IPS-15b (cell line): ENCODE measurements around the gene RAB11FIP2.

Experiments
- H3K27me3 ChIP-seq: one replicate; pipeline ENCODE4 v1.6.1; 2013; ENCODE audit warnings: low read length; ENCODE audit not compliant: control insufficient read depth, insufficient read depth
- H3K36me3 ChIP-seq: one replicate; pipeline ENCODE4 v1.6.1; 2013; ENCODE audit warnings: low read length; ENCODE audit not compliant: control insufficient read depth, insufficient read depth
- H3K4me1 ChIP-seq: one replicate; pipeline ENCODE4 v1.6.1; 2013; ENCODE audit warnings: mild to moderate bottlenecking, low read length; ENCODE audit not compliant: control insufficient read depth, insufficient read depth
- H3K4me3 ChIP-seq: one replicate; pipeline ENCODE4 v1.5.1; 2013; ENCODE audit warnings: low read depth, low read length
- H3K9ac ChIP-seq: one replicate; pipeline ENCODE4 v1.6.1; 2013; ENCODE audit warnings: low read depth, mild to moderate bottlenecking, low read length
- H3K9me3 ChIP-seq: one replicate; pipeline ENCODE4 v1.6.1; 2013; ENCODE audit warnings: mild to moderate bottlenecking, low read length; ENCODE audit not compliant: control insufficient read depth, insufficient read depth

The RAB11FIP2 gene

DNA sequence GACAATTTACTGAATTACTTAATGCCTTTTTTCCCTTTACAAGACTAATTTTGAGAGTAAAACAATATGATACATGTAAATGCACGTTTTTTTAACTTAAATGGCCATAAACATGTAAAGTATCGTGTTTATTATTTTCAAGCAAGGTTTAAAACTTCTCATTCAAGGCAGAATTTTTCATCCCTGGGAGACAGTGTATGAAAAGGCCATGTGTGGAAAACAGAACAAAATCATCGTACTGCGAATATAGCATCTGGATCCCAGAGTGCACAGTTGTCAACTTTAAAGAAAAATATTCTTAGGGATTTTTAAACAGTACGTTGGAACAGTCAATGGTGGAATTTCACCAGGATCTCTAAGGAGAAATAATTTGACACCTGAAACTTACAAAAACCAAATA, 1.1 kb upstream of the RAB11FIP2 start:
- no peaks in the 10 kb centered on the region for H3K9me3 ChIP-seq
- H3K27me3 ChIP-seq = no peaks in the 10 kb centered on the region
- peaks cover 4% of the 10 kb centered on the region for H3K4me1 ChIP-seq
- no peaks in the 10 kb centered on the region for H3K36me3 ChIP-seq
- H3K9ac ChIP-seq = no peak overlapping the region
- H3K4me3 ChIP-seq = no peak overlapping the region

GRCh38 chr10:118047157-118047719, 497 bp upstream of the RAB11FIP2 start:
- peaks cover 4% of the 10 kb centered on the region for H3K4me1 ChIP-seq
- H3K9me3 ChIP-seq = no peaks in the 10 kb centered on the region
- no peaks in the 10 kb centered on the region for H3K27me3 ChIP-seq
- no peak overlapping the region for H3K9ac ChIP-seq
- H3K4me3 ChIP-seq = peak overlapping the region; percentile 77
- no peaks in the 10 kb centered on the region for H3K36me3 ChIP-seq

DNA sequence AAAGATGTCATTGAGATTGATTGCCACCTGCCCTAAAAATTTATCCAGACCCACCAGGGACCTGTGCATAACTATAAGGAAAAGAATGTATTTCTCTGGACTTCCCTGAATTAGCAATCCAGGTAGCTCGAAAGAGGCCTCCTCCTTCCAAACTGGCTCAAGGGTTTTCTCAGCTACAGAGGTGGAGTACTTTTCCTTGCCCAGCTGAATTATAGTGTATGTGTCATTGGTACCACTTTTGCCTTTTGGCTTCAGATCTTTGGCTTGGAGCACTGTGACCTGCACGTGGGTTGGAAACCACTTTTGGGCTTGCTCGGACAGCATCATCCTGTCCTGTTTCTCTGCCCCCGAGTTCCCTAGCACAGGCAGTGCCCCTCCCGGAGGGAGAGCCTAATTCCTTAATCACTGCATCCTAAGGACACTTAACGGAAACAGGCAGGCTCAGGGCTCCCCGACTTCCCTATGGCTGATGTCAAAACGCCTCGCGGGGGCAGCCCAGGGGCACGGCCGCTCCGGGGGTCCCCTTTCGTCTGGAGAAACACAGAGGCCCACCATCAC, 825 bp downstream of the RAB11FIP2 start:
- Histone ChIP-seq H3K4me1 (peaks cover 4% of the 10 kb centered on the region), H3K4me3 (peak overlapping the region; percentile 77), H3K27me3 (no peaks in the 10 kb centered on the region), H3K36me3 (no peaks in the 10 kb centered on the region), H3K9me3 (no peaks in the 10 kb centered on the region), H3K9ac (peak overlapping the region; percentile 50)

- H3K9ac ChIP-seq = no peak overlapping the region
- peak overlapping the region; percentile 77 for H3K4me3 ChIP-seq
- H3K9me3 ChIP-seq = no peaks in the 10 kb centered on the region
- peaks cover 4% of the 10 kb centered on the region for H3K4me1 ChIP-seq
- H3K36me3 ChIP-seq = no peaks in the 10 kb centered on the region
- H3K27me3 ChIP-seq = no peaks in the 10 kb centered on the region
These were observed 1.4 kb downstream of the RAB11FIP2 start for GRCh38 chr10:118045158-118045836.

DNA sequence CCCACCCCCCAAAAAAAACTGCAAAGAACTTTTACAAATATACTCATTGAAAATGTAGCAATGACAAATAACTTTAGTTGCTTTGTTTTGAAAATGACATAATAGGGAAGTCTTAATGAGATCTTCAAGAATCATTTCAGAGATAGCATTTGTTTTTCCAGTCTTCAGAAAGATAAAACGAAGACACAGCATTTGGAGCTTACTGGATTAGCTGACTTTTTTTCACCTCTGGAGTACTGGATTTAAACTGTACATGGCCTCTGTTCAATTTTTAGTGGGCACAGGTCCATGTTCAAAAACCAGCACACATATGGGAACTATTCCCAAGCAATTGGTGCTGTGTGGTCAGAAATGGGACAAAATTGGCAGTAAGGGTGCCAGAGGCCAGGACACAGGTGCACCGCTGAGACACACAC, 3.9 kb downstream of the RAB11FIP2 start:
- no peak overlapping the region for H3K4me3 ChIP-seq

GRCh38 chr10:118042336-118042735, 4.4 kb downstream of the RAB11FIP2 start:
- Histone ChIP-seq H3K9me3 (no peaks in the 10 kb centered on the region), H3K9ac (no peak overlapping the region), H3K27me3 (no peaks in the 10 kb centered on the region)

More for the DNA sequence above, 3.9 kb downstream of the RAB11FIP2 start:
- no peaks in the 10 kb centered on the region for H3K36me3 ChIP-seq
- H3K9me3 ChIP-seq = no peaks in the 10 kb centered on the region
- no peak overlapping the region for H3K9ac ChIP-seq
- peaks cover 4% of the 10 kb centered on the region for H3K4me1 ChIP-seq
- H3K27me3 ChIP-seq = no peaks in the 10 kb centered on the region

GRCh38 chr10:118041316-118041715, 5.4 kb downstream of the RAB11FIP2 start:
- Histone ChIP-seq H3K9me3 (no peaks in the 10 kb centered on the region), H3K36me3 (no peaks in the 10 kb centered on the region), H3K27me3 (no peaks in the 10 kb centered on the region), H3K4me3 (no peak overlapping the region), H3K9ac (no peak overlapping the region), H3K4me1 (peaks cover 4% of the 10 kb centered on the region)

More at GRCh38 chr10:118042336-118042735, 4.4 kb downstream of the RAB11FIP2 start:
- no peak overlapping the region for H3K4me3 ChIP-seq
- H3K4me1 ChIP-seq = peaks cover 4% of the 10 kb centered on the region
- no peaks in the 10 kb centered on the region for H3K36me3 ChIP-seq

- no peaks in the 10 kb centered on the region for H3K36me3 ChIP-seq
- H3K9ac ChIP-seq = no peak overlapping the region
- H3K4me1 ChIP-seq = no peaks in the 10 kb centered on the region
- no peak overlapping the region for H3K4me3 ChIP-seq
- H3K27me3 ChIP-seq = no peaks in the 10 kb centered on the region
- H3K9me3 ChIP-seq = no peaks in the 10 kb centered on the region
These were observed 10.4 kb downstream of the RAB11FIP2 start for GRCh38 chr10:118036281-118036875.

DNA sequence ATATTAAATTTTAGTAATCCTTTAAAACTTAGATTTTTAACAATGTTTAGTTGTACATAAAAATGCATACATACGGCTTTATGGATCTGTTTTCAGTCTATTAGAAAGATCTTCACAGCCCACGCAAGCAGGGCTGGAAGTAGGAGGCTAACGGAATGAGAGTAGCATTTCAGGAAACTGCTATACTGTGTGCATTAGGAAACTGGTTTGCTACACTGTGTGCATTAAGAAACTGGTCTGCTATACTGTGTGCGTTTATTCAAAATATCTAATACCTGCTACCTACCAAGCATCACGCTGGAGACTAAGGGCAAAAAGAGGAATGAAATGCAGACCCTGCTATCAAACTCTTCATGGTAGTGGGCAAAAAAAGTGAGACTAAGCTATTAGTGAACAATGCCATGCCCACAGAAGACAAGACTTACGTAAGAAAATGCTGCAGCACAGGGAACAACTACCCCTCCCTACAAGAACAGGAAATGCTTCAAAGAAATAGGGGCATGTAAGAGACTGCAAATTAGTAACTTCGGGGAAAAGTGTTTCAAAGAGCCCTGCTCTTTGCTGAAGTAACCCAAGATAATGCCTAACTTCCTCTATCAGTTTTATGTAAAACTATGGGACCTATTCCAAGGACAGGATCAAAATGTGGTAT, 11.3 kb downstream of the RAB11FIP2 start:
- Histone ChIP-seq H3K9ac (no peak overlapping the region), H3K27me3 (no peaks in the 10 kb centered on the region), H3K36me3 (no peaks in the 10 kb centered on the region), H3K4me3 (no peak overlapping the region), H3K4me1 (no peaks in the 10 kb centered on the region), H3K9me3 (no peaks in the 10 kb centered on the region)

- H3K27me3 ChIP-seq = no peaks in the 10 kb centered on the region
These were observed 11.9 kb downstream of the RAB11FIP2 start for GRCh38 chr10:118034791-118035261.

GRCh38 chr10:118033905-118034304, 12.8 kb downstream of the RAB11FIP2 start:
- Histone ChIP-seq H3K4me3 (no peak overlapping the region), H3K9me3 (no peaks in the 10 kb centered on the region), H3K4me1 (no peaks in the 10 kb centered on the region), H3K36me3 (no peaks in the 10 kb centered on the region), H3K9ac (no peak overlapping the region), H3K27me3 (no peaks in the 10 kb centered on the region)

More at GRCh38 chr10:118034791-118035261, 11.9 kb downstream of the RAB11FIP2 start:
- H3K4me3 ChIP-seq = no peak overlapping the region
- no peaks in the 10 kb centered on the region for H3K4me1 ChIP-seq
- H3K36me3 ChIP-seq = no peaks in the 10 kb centered on the region
- H3K9ac ChIP-seq = no peak overlapping the region
- H3K9me3 ChIP-seq = no peaks in the 10 kb centered on the region
